Measurements from ENCODE around the gene EEF1AKMT3. TPM values are rescaled to one million over a fixed set of nuclear protein-coding genes. Genes with fewer than 3 reads are reported as not detected.

The EEF1AKMT3 gene
- total and polyA plus RNA-seq, 2 experiments from 2014 or later, result 1.3 to 5.3 TPM

DNA sequence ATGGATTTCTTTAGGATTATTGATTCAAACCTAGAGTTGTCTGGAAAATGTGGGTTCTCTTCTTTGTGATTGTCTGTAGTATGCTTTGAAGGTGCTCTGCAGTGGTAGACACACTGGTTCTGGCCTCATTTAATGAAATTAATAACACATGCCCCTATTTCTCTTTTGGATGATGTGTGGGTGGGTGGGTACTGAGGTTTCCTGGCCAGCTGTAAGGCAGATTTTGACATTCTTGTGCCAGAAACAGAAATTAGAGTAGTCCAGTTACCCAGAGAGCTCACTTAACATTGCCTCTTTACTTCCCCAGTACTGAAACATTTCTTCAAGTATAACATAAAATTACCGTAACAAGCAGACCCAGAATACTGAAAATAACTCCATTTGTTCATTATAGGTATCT is 24.6 kb downstream of the EEF1AKMT3 start:
- Mint-ChIP-seq H3K4me3 (no peak overlapping the region), H3K27ac (no peak overlapping the region), H3K27me3 (ENCODE audit: insufficient read depth, low read depth, poor library complexity) (no peaks in the 10 kb centered on the region), H3K4me1 (no peaks in the 10 kb centered on the region), H3K36me3 (ENCODE audit: low read depth) (peaks cover 46% of the 10 kb centered on the region), H3K9me3 (no peaks in the 10 kb centered on the region)
- Histone ChIP-seq H2AFZ (no peak overlapping the region), H3K4me1 (ENCODE audit: insufficient read depth) (no peaks in the 10 kb centered on the region), H3K36me3 (ENCODE audit: insufficient read depth) (peaks cover 39% of the 10 kb centered on the region), H3K27me3 (ENCODE audit: insufficient read depth) (no peaks in the 10 kb centered on the region), H4K20me1 (replicated peaks; ENCODE audit: insufficient read depth) (peaks cover 4% of the 10 kb centered on the region), H3F3A (replicated peaks; ENCODE audit: low read depth) (no peaks in the 10 kb centered on the region), H3K4me2 (no peak overlapping the region), H3K9me2 (ENCODE audit: insufficient read depth) (no peaks in the 10 kb centered on the region), H3K27ac (ENCODE audit: low read depth) (no peak overlapping the region), H3K4me3 (no peak overlapping the region), H3K79me2 (replicated peaks; ENCODE audit: insufficient read depth) (no peaks in the 10 kb centered on the region)
- TF ChIP-seq CREB1 (CRISPR knock-in tag; IDR thresholded peaks at IDR 0.05; ENCODE audit: low read depth) (no peak), STAT1 (IDR thresholded peaks at IDR 0.05; ENCODE audit: unreplicated experiment) (no peak), EZH2 (IDR thresholded peaks at IDR 0.05; ENCODE audit: low read depth, unreplicated experiment) (no peak)
- TF ChIP-seq, protein P1, sequence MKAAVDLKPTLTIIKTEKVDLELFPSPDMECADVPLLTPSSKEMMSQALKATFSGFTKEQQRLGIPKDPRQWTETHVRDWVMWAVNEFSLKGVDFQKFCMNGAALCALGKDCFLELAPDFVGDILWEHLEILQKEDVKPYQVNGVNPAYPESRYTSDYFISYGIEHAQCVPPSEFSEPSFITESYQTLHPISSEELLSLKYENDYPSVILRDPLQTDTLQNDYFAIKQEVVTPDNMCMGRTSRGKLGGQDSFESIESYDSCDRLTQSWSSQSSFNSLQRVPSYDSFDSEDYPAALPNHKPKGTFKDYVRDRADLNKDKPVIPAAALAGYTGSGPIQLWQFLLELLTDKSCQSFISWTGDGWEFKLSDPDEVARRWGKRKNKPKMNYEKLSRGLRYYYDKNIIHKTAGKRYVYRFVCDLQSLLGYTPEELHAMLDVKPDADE (IDR thresholded peaks at IDR 0.05), result no peak
- no peak for ATAC-seq
- DNase-seq (ENCODE audit: low spot score), result no peak

- Histone ChIP-seq H2AFZ (no peak overlapping the region), H3K4me2 (no peak overlapping the region), H4K20me1 (replicated peaks; ENCODE audit: insufficient read depth) (peaks cover 4% of the 10 kb centered on the region), H3K4me1 (ENCODE audit: insufficient read depth) (no peaks in the 10 kb centered on the region), H3K27ac (ENCODE audit: low read depth) (no peak overlapping the region), H3K79me2 (replicated peaks; ENCODE audit: insufficient read depth) (no peaks in the 10 kb centered on the region), H3K4me3 (no peak overlapping the region), H3K36me3 (ENCODE audit: insufficient read depth) (peaks cover 36% of the 10 kb centered on the region), H3K9me2 (ENCODE audit: insufficient read depth) (no peaks in the 10 kb centered on the region), H3K27me3 (ENCODE audit: insufficient read depth) (no peaks in the 10 kb centered on the region), H3F3A (replicated peaks; ENCODE audit: low read depth) (no peaks in the 10 kb centered on the region)
- Mint-ChIP-seq H3K4me1 (no peaks in the 10 kb centered on the region), H3K27ac (no peak overlapping the region), H3K9me3 (no peaks in the 10 kb centered on the region), H3K4me3 (no peak overlapping the region), H3K36me3 (ENCODE audit: low read depth) (peaks cover 37% of the 10 kb centered on the region), H3K27me3 (ENCODE audit: insufficient read depth, low read depth, poor library complexity) (no peaks in the 10 kb centered on the region)
- TF ChIP-seq REST (IDR thresholded peaks at IDR 0.05; ENCODE audit: unreplicated experiment) (no peak), ZNF114 (CRISPR knock-in tag; IDR thresholded peaks at IDR 0.05) (no peak), NANOG (IDR thresholded peaks at IDR 0.05; ENCODE audit: borderline replicate concordance) (no peak), EZH2 (IDR thresholded peaks at IDR 0.05; ENCODE audit: low read depth, unreplicated experiment) (no peak), EZH2phosphoT487 (IDR thresholded peaks at IDR 0.05; ENCODE audit: unreplicated experiment) (no peak)
- TF ChIP-seq, protein P1 (IDR thresholded peaks at IDR 0.05), result no peak
- ATAC-seq (no peak), DNase-seq (ENCODE audit: low spot score) (no peak)
Observed at GRCh38 chr12:57797933-57798332, 25.5 kb downstream of the EEF1AKMT3 start.
